NCI-H146 treated with DMSO at 0.1 percent for 48 hours (cell line): ENCODE data around the gene STARD3NL.
"Not testable (repeated sequence)": the region's sequence is repeated elsewhere in the genome, so short reads cannot be mapped to it uniquely, and the experiment has no call there.

ENCODE experiments used
- DNase-seq: peaks from one replicate; lab custom pipeline; 2025; ENCODE audit not compliant: unreplicated experiment; lab: John Stamatoyannopoulos, UW

The STARD3NL gene

GRCh38 chr7:38178004-38178694 is at the start of gene STARD3NL:
STARD3NL (plus strand) TSS chr7:38178245; CDS start chr7:38207505, 29,260 bp downstream.
- peak; percentile 98 for DNase-seq

- no peak for DNase-seq
These were observed 48.9 kb upstream of the STARD3NL start for GRCh38 chr7:38129162-38129561.

GRCh38 chr7:38129579-38129978 is 48.5 kb upstream of the STARD3NL start:
- DNase-seq, result no peak

- DNase-seq, result no peak
These were observed 39.9 kb upstream of the STARD3NL start for GRCh38 chr7:38138171-38138570.

GRCh38 chr7:38141187-38141586 is 36.9 kb upstream of the STARD3NL start:
- no peak for DNase-seq

GRCh38 chr7:38142736-38143135 is 35.3 kb upstream of the STARD3NL start:
- DNase-seq, result no peak

- no peak for DNase-seq
These were observed 31.0 kb upstream of the STARD3NL start for GRCh38 chr7:38147005-38147404.

GRCh38 chr7:38151556-38151955 is 26.5 kb upstream of the STARD3NL start:
- no peak for DNase-seq

GRCh38 chr7:38153515-38153914 is 24.5 kb upstream of the STARD3NL start:
- no peak for DNase-seq

GRCh38 chr7:38154278-38154677 is 23.8 kb upstream of the STARD3NL start:
- no peak for DNase-seq

- DNase-seq, result no peak
These were observed 18.0 kb upstream of the STARD3NL start for GRCh38 chr7:38160003-38160571.

GRCh38 chr7:38162036-38162435 is 16.0 kb upstream of the STARD3NL start:
- DNase-seq, result no peak

- DNase-seq, result no peak
These were observed 14.4 kb upstream of the STARD3NL start for GRCh38 chr7:38163671-38164070.

GRCh38 chr7:38168890-38169570 is 9.0 kb upstream of the STARD3NL start:
- no peak for DNase-seq

- no peak for DNase-seq
These were observed 8.2 kb upstream of the STARD3NL start for GRCh38 chr7:38169847-38170246.

- no peak for DNase-seq
These were observed 6.2 kb upstream of the STARD3NL start for GRCh38 chr7:38171623-38172391.

GRCh38 chr7:38175547-38175946 is 2.5 kb upstream of the STARD3NL start:
- not testable (repeated sequence) for DNase-seq

GRCh38 chr7:38177621-38178003 is 433 bp upstream of the STARD3NL start:
- DNase-seq, result no peak

- peak; percentile 39 for DNase-seq
These were observed 775 bp downstream of the STARD3NL start for GRCh38 chr7:38178695-38179344.

GRCh38 chr7:38179776-38180226 is 1.8 kb downstream of the STARD3NL start:
- DNase-seq, result no peak

- DNase-seq, result no peak
These were observed 3.1 kb downstream of the STARD3NL start for GRCh38 chr7:38181111-38181510.
